ENCODE data around the gene IFT43. TPM values are rescaled to one million over a fixed set of nuclear protein-coding genes. Genes with fewer than 3 reads are reported as not detected.

IFT43 gene
- total and polyA plus RNA-seq, 2 donors from 2014 or later = 41.6 to 86.3 TPM

DNA sequence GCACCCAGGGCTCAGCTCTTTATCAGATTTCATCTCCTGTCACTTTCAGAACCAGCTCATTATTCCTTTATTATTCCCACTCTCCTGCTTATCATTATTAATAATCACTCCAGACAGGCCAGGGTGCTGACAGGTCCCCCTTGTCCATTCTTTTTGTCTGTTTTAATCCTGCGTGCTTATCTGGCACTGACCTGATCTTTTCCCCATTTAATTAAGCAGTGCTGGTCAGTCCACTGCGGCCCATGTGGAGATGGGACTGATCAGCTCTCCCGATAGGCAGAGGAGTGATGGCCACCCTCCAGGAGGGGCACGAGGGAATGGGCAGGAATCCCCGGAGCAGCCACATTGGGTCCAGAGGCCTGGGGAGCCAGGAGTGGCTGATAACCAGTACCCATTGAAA, 110.7 kb downstream of the IFT43 start:
- H3K27me3 ChIP-seq (ENCODE audit: control insufficient read depth, insufficient read depth, low read length) = no peaks in the 10 kb centered on the region
- no peak overlapping the region for H3K9ac ChIP-seq (ENCODE audit: low read length in 3 of 3)
- H3K9me3 ChIP-seq (ENCODE audit: control insufficient read depth in 2 of 3, insufficient read depth in 1 of 3, low read length in 3 of 3) = no peaks in the 10 kb centered on the region
- H3K27ac ChIP-seq (ENCODE audit: low read depth in 2 of 2, low read length in 2 of 2) = no peak overlapping the region
- DNase-seq = no peak
- no peaks in the 10 kb centered on the region for H3K36me3 ChIP-seq (ENCODE audit: control insufficient read depth in 2 of 3, insufficient read depth in 3 of 3, low read length in 3 of 3)
- no peaks in the 10 kb centered on the region for H3K4me1 ChIP-seq (ENCODE audit: control insufficient read depth in 2 of 3, insufficient read depth in 2 of 3, low read depth in 1 of 3, low read length in 3 of 3)
- intact Hi-C loops (cut with DNase I) = no loop called here
- no peak for FAIRE-seq
- no peak overlapping the region for H3K4me3 ChIP-seq (ENCODE audit: low read length in 3 of 3)
- TF ChIP-seq, protein P1, sequence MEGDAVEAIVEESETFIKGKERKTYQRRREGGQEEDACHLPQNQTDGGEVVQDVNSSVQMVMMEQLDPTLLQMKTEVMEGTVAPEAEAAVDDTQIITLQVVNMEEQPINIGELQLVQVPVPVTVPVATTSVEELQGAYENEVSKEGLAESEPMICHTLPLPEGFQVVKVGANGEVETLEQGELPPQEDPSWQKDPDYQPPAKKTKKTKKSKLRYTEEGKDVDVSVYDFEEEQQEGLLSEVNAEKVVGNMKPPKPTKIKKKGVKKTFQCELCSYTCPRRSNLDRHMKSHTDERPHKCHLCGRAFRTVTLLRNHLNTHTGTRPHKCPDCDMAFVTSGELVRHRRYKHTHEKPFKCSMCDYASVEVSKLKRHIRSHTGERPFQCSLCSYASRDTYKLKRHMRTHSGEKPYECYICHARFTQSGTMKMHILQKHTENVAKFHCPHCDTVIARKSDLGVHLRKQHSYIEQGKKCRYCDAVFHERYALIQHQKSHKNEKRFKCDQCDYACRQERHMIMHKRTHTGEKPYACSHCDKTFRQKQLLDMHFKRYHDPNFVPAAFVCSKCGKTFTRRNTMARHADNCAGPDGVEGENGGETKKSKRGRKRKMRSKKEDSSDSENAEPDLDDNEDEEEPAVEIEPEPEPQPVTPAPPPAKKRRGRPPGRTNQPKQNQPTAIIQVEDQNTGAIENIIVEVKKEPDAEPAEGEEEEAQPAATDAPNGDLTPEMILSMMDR (IDR thresholded peaks at IDR 0.05; ENCODE audit: borderline replicate concordance, extremely low read depth, insufficient read depth) = no peak

DNA sequence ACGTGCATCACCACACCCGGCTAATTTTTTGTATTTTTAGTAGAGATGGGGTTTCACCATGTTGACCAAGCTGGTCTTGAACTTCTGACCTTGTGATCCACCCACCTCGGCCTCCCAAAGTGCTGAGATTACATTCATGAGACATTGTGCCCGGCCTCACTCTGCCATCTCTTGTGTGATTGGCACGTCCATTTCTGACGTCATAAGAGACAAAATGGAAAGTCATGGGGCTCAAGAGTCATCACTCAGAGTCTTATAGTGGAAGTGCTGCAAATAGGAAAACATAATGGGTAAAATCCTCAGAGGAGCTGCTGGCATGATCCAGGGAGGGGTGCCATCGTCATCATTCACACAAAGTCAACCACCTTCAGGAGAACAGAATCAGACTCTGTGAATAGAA, 112.0 kb downstream of the IFT43 start:
- DNase-seq (no peak), FAIRE-seq (no peak)
- H3K4me1 ChIP-seq (ENCODE audit: control insufficient read depth in 2 of 3, insufficient read depth in 2 of 3, low read depth in 1 of 3, low read length in 3 of 3) = no peaks in the 10 kb centered on the region
- H3K4me3 ChIP-seq (ENCODE audit: low read length in 3 of 3) = no peak overlapping the region
- no peaks in the 10 kb centered on the region for H3K27me3 ChIP-seq (ENCODE audit: control insufficient read depth, insufficient read depth, low read length)
- intact Hi-C loops (cut with DNase I) = no loop called here
- no peak overlapping the region for H3K9ac ChIP-seq (ENCODE audit: low read length in 3 of 3)
- H3K9me3 ChIP-seq (ENCODE audit: control insufficient read depth in 2 of 3, insufficient read depth in 1 of 3, low read length in 3 of 3) = no peaks in the 10 kb centered on the region
- no peak overlapping the region for H3K27ac ChIP-seq (ENCODE audit: low read depth in 2 of 2, low read length in 2 of 2)
- TF ChIP-seq, protein P1 (IDR thresholded peaks at IDR 0.05; ENCODE audit: borderline replicate concordance, extremely low read depth, insufficient read depth) = no peak
- H3K36me3 ChIP-seq (ENCODE audit: control insufficient read depth in 2 of 3, insufficient read depth in 3 of 3, low read length in 3 of 3) = no peaks in the 10 kb centered on the region

DNA sequence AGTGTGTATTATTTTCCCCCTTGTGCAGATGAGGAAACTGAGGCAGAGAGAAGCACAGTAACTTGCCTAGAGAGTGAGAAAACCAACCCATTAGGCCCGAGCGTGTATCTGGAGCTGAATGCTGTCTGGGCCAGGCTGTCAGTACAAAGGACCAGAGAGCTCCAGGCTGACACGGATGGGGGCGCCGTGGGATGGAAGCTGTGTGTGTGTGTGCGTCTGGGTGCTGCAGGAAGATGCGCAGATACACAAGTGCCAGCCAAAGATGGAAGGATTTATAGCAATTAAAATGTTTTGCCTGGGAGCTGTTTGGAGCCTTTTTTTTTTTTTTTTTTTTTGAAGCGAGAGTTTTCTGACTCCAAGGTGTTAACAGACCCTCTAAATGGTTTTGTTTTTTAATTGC, 112.5 kb downstream of the IFT43 start:
- H3K4me1 ChIP-seq (ENCODE audit: control insufficient read depth in 2 of 3, insufficient read depth in 2 of 3, low read depth in 1 of 3, low read length in 3 of 3) = no peaks in the 10 kb centered on the region
- no peaks in the 10 kb centered on the region for H3K36me3 ChIP-seq (ENCODE audit: control insufficient read depth in 2 of 3, insufficient read depth in 3 of 3, low read length in 3 of 3)
- H3K9ac ChIP-seq (ENCODE audit: low read length in 3 of 3) = no peak overlapping the region
- intact Hi-C loops (cut with DNase I) = no loop called here
- FAIRE-seq = no peak
- no peak for DNase-seq
- no peaks in the 10 kb centered on the region for H3K27me3 ChIP-seq (ENCODE audit: control insufficient read depth, insufficient read depth, low read length)
- H3K27ac ChIP-seq (ENCODE audit: low read depth in 2 of 2, low read length in 2 of 2) = no peak overlapping the region
- H3K9me3 ChIP-seq (ENCODE audit: control insufficient read depth in 2 of 3, insufficient read depth in 1 of 3, low read length in 3 of 3) = no peaks in the 10 kb centered on the region
- TF ChIP-seq, protein P1 (IDR thresholded peaks at IDR 0.05; ENCODE audit: borderline replicate concordance, extremely low read depth, insufficient read depth) = no peak
- no peak overlapping the region for H3K4me3 ChIP-seq (ENCODE audit: low read length in 3 of 3)

Data from kidney (tissue), 14 donors.